Stromal cell of bone marrow (primary cell): ENCODE results near the gene CUL1.

Experiments
- DNase-seq: peaks from one replicate; pipeline ENCODE4 v3.0.0-alpha.2; 2012; ENCODE audit warnings: low read depth

The CUL1 gene

GRCh38 chr7:148761499-148762278, 63.0 kb downstream of the CUL1 start:
- no peak for DNase-seq

GRCh38 chr7:148763622-148764021, 64.9 kb downstream of the CUL1 start:
- no peak for DNase-seq

DNA sequence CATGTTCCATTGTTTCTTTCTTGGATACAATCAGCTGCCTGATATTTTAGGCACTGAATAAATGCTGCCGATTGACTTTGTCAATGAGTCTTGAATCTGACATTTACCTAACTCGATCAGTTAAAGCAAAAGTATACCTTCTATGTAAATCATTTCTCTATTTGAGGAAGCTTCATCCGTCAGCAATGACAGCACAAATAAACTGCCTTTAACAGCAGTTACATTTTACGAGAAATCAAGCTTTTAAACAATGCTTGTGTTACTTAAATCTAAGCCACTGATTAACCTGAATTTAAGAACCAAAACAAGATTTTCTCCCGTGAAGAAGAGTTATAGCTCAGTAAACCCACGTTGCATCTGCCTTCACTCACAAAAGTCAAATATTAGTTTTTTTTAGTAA, 71.3 kb downstream of the CUL1 start:
- no peak for DNase-seq

DNA sequence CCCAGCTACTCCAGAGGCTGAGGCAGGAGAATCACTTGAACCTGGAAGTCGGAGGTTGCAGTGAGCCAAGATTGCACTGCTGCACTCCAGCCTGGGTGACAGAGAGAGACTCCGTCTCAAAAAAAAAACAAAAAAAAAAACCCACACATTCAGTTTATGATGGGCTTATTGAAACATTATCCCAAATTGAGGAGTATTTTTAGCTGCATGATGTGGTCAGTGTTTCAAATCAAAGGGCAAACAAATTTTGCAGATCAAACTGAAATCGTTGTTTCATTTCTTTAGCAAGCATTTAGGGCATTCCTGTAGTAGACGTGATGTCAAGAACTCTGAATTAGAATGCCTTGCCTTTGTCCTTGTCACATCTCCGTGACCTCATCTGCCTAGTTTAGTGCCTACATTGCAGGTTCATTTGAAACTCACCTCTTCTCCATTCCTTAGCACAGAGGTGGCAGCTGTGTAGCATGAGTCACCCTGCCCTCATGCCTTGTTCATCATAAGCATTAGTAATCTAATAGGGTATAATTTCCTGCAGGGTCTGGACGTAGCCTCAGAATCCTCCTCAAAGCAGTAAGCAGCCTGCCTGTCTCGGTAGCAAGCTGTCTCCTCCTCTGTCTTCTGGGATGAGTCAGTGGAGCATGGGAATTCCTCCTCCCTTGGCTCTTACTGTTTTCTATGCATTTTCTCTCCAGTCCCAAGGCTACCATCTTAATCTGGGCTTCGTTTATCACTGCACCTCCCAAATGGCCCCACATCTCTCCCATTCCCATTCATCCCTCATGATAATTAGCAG, 73.8 kb downstream of the CUL1 start:
- DNase-seq, result peak; percentile 70

DNA sequence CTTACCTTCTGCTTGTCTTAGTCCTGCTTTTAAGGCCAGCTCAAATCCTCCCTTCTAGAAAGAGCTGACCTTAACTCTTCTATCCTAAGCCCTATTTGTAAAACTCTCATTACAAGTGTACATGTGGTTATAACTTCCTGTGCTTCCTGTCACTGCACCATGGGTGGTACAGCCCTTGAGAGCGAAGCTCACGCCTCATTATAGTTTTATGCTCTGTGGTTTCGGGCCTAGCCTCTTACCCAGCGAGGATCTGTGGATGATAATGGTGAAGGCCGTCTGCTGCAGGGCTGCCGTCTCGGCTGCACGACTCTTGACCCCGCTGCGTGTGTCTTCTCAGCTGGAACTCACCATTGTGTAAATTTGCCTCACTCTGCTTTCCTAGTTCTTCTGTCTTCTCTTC, 74.6 kb downstream of the CUL1 start:
- no peak for DNase-seq

DNA sequence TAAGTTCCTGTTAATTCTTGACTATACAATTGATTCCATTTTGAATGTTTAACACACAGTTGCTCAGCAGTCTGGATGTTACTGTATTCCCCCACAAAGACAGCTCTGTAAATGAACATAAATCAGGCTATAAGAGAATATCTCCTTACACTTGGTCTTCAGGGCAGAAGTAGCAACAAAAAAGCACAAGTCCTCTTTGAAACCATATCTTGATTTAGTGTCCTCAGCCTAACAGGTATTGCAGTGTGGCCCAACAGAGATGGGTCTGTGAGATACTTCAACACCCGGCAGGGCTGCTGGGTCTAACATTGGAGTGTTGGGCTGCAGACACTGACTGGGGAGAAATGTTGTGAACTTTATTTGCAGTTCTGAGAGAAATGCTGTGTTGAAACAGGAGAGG, 75.8 kb downstream of the CUL1 start:
- DNase-seq, result no peak

DNA sequence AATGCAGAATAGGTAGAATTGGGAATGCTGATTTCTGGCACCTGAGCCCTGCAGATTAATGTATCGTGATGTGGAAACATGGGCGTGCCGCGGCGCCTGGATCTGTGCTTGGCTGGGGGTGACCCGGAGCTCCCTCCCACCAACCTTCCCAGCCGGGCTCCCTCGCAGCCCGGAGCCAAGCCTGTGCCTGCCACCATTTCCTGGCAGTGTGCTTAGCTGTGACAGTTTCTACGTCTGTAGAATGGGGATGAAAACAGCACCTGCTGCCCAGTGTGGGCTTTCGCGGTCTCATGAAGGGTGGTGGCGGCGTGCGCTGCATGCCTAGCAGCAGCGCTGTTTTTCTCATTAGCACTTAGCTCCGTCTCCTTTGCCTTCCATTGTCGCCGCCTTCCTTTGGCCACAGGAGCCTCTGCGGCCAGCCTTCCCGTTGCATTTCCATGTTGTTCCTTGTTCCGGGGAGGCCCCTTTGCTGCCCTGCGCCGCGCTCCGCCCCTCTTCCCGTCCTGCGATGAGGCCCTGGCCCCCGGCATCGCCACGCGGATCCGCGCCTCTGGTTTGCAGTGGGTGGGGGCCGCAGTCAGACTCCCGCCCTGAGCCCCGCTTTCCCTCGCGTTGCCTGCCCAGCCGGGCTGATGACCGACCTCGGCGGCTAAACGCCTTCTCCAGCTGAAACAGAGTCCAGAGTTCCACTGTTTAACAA, 84.2 kb downstream of the CUL1 start:
- no peak for DNase-seq

- no peak for DNase-seq
These were observed 85.3 kb downstream of the CUL1 start for GRCh38 chr7:148783801-148784527.

DNA sequence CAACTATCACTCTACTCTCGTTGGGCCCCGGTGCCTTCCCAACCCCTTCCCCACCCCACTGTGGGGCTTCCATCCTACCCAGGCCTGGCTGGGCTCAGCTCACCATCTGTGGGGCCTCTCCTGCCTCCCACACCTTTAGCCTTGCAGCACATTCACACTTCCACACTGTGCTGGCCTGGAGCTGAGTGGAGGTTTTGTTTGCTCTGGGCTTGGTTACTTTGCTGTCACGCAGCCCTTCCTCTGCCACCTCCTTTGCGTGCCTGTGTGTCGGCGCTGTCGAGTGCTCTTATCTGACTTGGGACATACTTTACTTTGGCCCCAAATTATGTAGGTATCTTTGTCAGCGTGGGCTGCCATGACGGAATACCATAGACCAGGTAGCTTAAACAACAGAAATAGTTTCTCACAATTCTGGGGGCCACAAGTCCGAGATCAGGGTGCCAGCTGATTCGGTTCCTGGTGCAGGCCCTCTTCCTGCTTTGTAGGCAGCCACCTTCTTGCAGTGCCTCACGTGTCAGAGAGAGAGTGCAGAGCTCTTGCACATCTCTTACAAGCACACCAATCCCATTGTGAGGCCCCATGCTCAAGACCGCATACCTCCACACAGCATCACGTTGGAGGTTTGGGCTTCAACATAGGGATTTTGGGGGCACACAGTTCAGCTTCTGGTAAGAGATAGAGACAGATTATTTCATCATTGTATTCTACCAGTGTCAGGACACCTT, 89.0 kb downstream of the CUL1 start:
- DNase-seq, result no peak

DNA sequence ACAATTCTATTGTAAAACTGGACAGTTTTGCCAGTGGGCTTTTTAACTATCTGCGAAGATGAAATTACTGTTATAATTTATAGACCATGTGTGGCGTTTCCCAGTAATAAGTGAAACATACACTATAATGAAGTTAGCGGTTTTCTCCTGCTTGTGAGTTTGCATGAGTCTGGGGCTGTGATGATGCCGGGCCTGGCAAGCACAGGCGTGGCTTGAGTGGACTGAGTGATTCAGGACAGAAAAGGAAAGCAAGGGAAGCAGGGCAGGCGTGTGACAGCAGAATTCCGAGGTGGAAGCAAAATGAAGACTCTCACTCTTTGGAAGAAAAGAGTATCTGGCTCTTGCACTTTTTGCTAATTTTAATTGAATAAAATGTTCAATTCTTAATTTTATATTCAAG, 90.5 kb downstream of the CUL1 start:
- no peak for DNase-seq

DNA sequence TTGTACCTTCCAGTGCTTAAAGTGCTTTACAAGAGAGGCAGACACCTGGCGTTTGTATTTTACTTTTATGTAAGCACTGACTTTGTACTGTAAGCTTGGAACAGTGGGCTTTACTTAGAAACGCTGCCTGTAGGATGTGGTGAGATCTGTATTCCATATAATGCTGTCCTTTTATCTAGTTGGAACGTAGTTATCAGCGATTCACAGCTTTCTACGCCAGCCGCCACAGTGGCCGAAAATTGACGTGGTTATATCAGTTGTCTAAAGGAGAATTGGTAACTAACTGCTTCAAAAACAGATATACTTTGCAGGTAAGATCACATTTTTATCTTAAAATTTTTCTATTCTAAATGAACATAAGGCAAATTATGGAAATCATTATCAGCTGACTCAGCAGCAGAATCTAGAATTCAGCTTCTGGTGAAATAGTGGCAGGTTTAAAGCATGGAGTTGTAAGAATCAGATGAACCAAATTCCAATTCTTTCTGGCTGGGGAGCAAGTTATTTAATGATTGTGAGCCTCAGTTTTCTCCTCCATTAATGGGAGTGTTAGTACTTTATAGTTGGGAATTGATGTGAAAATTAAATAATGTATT, 91.5 kb downstream of the CUL1 start:
- DNase-seq, result no peak

DNA sequence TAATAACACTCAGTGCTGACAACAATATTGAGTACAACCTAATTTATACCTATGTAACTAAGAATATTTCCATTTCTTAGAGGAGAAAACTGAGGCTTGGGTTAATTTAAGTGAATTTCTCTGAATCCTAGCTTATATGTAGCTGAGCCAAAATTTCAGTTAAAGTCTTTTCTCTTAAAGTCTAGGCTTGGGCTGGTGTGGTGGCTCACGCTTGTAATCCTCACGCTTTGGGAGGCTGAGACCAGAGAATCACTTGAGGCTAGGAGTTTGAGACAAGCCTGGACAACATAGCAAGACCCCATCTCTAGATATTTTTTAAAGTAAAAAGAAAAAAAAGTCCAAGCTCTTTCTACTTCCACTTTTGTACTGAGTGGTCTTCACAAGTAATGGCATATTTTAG, 92.1 kb downstream of the CUL1 start:
- DNase-seq, result no peak

DNA sequence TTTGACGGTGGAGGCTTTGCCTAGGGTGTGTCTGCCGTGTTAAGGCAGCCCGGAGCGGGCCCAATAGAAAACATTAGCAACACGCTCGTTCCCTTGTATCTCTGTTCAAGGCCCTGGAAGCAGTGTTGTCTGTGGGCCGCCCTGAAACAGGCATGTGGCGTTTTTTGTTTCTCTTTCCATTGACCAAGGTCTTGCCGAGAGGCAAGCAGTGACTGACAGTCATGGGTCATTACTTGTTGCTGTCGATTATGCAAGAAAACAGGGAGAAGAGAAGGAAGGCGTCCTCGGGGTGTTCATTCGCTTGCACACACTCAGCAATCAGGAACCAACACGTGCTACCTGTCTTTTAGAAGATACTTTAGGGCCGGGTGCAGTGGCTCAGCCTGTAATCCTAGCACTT, 92.8 kb downstream of the CUL1 start:
- DNase-seq, result no peak

DNA sequence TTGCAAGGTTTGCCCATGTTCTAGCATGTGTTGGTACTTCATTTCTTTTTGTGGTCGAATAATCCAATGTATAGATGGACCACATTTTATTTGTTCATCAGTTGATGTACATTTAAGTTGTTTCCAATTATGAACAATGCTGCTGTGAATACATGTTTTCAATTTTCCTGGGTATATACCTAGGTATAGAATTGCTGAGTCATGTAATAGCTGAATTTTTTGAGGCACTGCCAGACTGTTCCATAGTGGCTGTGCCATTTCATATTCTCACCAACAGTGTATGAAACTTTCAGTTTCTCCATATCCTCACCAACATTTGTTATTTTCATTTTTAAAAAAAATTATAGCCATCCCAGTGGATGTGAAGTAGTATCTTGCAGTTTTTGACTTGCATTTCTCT, 94.9 kb downstream of the CUL1 start:
- no peak for DNase-seq

DNA sequence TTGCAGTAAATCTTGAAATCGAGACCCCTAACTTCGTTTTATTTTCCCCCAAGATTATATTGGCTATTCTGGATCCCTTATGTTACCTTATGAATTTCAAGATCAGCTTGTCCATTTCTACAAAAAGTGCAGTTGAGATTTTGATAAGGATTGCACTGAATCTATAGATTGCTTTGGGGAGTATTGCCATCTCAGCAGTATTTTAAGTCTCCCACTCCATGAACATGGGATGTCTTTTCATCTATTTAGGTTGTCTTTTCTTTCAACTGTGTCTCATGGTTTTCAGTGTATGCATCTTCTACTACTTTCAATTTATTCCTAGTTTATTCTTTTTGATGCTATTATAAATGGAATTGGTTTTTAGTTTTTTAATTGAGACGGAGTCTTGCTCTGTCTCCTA, 95.8 kb downstream of the CUL1 start:
- no peak for DNase-seq

DNA sequence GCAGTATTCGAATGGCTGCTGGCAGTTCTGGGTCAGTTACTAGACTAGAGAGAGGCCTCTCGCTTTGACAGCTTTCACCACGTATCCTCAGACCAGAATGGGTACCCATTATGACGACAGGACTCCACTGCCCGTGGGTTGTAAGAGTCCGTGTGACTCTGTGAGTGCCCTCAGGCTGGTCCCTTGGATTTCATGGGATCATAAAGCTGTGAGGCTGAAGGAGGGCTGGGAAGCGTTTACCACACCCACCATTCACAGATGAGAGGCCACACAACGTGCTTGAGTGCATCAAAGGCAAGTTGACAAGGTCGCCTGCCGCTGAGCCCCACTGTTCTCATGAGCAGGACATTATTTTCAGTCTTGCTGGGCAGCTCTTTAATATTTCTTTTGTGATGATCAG, 98.1 kb downstream of the CUL1 start:
- DNase-seq, result no peak

DNA sequence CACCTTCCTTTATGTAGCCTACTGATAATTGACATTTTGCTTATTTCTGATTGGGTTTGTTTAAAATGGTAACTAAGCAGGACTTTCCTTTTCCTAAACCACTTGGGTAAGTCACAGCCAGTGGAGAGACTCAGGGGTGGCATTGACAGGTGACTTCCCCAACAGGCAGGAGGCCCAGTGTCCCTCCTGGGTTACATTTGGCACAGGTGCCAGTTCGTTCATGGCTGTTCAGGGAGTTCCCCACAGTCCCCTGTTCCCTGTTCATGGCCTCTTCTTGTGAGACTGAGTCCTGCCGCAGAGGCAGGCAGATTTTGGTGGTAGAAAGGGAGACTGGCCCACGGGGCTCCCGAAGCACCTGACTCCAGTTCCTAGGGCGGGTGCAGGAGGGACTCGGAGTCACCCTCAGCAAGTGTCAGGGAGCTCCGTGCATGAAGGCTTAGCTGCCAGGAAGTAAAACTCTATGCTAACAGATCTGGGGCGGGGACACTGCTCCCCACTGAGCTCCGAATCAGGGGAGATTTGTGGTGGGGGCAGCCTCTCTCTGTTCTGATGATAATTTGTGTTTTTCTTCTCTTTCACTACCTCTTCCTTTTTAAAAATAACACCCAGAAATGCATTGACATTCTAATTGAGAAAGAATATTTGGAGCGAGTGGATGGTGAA, 101.3 kb downstream of the CUL1 start:
- DNase-seq, result no peak

- no peak for DNase-seq
These were observed 102.0 kb downstream of the CUL1 start for GRCh38 chr7:148800677-148801076.

DNA sequence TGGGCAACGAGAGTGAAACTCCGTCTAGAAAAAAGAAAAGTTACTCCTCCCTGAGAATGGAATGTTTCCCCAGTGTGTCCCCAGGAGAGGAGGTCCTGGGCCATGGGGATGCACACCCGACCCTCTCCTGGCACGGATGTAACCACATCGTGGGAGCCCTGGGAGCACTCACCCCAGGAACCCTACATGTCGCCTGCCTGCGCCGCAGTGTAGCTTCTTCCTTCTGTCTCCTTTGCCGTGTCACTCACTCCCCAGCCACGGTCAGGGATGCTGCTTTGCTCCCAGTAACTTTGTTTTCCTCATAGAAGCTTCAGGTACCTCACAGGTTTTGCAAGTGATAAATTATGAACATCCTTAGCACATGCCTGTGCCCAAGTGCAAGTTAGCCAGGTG, 103.4 kb downstream of the CUL1 start:
- no peak for DNase-seq

- DNase-seq, result no peak
These were observed 104.4 kb downstream of the CUL1 start for GRCh38 chr7:148803094-148803493.
